ENCODE results near the gene SHKBP1. TPM values are rescaled to one million over a fixed set of nuclear protein-coding genes. Genes with fewer than 3 reads are reported as not detected.

Gene SHKBP1
- total RNA-seq, 1 experiment from 2014 or later: 43.0 TPM

DNA sequence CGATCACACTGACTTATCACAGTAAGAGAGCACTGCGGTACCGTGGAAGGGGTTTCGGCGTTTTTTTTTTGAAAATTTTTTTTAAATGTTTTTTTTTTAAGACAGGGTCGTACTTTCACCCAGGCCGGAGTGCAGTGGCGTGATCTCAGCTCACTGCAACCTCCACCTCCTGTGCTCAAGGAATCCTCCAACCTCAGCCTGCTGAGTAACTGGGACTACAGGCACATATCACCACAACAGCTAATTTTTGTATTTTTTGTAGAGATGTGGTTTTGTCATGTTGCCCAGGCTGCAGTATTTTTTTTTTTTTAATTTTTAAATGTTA is 43.5 kb downstream of the SHKBP1 start:
- no peaks in the 10 kb centered on the region for H3K36me3 ChIP-seq (ENCODE audit: low read depth, low read length)
- no peak for DNase-seq
- no peak for ATAC-seq
- no peak overlapping the region for H2AFZ ChIP-seq (ENCODE audit: low read length)
- H3K4me3 ChIP-seq (ENCODE audit: low read length): no peak overlapping the region
- H3K9me2 ChIP-seq (replicated peaks; ENCODE audit: low read length): no peaks in the 10 kb centered on the region
- H3K27ac ChIP-seq (ENCODE audit: low read length): no peak overlapping the region
- ChIA-PET POLR2A (ENCODE audit: unreplicated experiment) (no interaction called here), CTCF (no interaction called here)
- H3K4me1 ChIP-seq (ENCODE audit: insufficient read depth, low read length): no peaks in the 10 kb centered on the region; the same call in 1 of the 2 replicates
- BruUV-seq (replicated peaks): no TSS peak
- TF ChIP-seq EZH2 (IDR thresholded peaks at IDR 0.05; ENCODE audit: low read length, unreplicated experiment): no peak
- intact Hi-C loops (cut with micrococcal nuclease): no loop called here
- no peaks in the 10 kb centered on the region for H3K27me3 ChIP-seq (ENCODE audit: low read length)
- H3K4me2 ChIP-seq (ENCODE audit: low read length): no peak overlapping the region
- H3K9me3 ChIP-seq (ENCODE audit: low read length): no peaks in the 10 kb centered on the region
- H3F3A ChIP-seq (ENCODE audit: low read length, unreplicated experiment): no peaks in the 10 kb centered on the region
- H3K9ac ChIP-seq (ENCODE audit: low read length): no peak overlapping the region
- no peaks in the 10 kb centered on the region for H3K79me2 ChIP-seq (ENCODE audit: low read length)
- H4K20me1 ChIP-seq (ENCODE audit: low read length): no peaks in the 10 kb centered on the region

DNA sequence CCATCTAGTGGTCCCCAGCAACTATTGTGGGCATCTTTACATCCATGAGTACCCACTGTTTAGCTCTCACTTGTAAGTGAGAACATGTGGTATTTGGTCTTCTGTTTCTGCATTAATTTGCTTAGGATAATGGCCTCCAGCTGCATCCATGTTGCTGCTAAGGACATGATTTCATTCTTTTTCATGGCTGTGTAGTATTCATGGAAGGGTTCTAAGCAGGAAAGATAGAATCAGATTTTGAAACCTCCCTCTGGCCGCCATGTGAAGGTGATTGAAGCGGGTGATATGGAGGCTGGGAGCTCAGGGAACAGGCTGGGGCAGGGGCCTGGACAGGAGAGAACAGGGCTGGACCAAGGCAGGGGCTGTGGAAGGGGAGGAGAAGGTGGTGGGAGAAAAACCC is 44.6 kb downstream of the SHKBP1 start:
- Histone ChIP-seq H3K36me3 (ENCODE audit: low read depth, low read length) (no peaks in the 10 kb centered on the region), H3K27ac (ENCODE audit: low read length) (no peak overlapping the region), H3K9me2 (replicated peaks; ENCODE audit: low read length) (no peaks in the 10 kb centered on the region), H3K27me3 (ENCODE audit: low read length) (no peaks in the 10 kb centered on the region), H4K20me1 (ENCODE audit: low read length) (no peaks in the 10 kb centered on the region), H3K9me3 (ENCODE audit: low read length) (no peaks in the 10 kb centered on the region), H3K4me2 (ENCODE audit: low read length) (no peak overlapping the region), H2AFZ (ENCODE audit: low read length) (no peak overlapping the region), H3K9ac (ENCODE audit: low read length) (no peak overlapping the region), H3K4me3 (ENCODE audit: low read length) (no peak overlapping the region), H3K79me2 (ENCODE audit: low read length) (no peaks in the 10 kb centered on the region), H3F3A (ENCODE audit: low read length, unreplicated experiment) (no peaks in the 10 kb centered on the region), H3K4me1 (ENCODE audit: insufficient read depth, low read length) (no peaks in the 10 kb centered on the region)
- ATAC-seq (no peak), DNase-seq (no peak)
- TF ChIP-seq, protein P1, sequence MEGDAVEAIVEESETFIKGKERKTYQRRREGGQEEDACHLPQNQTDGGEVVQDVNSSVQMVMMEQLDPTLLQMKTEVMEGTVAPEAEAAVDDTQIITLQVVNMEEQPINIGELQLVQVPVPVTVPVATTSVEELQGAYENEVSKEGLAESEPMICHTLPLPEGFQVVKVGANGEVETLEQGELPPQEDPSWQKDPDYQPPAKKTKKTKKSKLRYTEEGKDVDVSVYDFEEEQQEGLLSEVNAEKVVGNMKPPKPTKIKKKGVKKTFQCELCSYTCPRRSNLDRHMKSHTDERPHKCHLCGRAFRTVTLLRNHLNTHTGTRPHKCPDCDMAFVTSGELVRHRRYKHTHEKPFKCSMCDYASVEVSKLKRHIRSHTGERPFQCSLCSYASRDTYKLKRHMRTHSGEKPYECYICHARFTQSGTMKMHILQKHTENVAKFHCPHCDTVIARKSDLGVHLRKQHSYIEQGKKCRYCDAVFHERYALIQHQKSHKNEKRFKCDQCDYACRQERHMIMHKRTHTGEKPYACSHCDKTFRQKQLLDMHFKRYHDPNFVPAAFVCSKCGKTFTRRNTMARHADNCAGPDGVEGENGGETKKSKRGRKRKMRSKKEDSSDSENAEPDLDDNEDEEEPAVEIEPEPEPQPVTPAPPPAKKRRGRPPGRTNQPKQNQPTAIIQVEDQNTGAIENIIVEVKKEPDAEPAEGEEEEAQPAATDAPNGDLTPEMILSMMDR (conservative IDR thresholded peaks at IDR 0.05; ENCODE audit: low read depth, low read length): no peak
- no peak for TF ChIP-seq EZH2phosphoT487 (IDR thresholded peaks at IDR 0.05; ENCODE audit: borderline replicate concordance, low read length)
- no peak for TF ChIP-seq EZH2 (IDR thresholded peaks at IDR 0.05; ENCODE audit: low read length, unreplicated experiment)
- POLR2A ChIA-PET (ENCODE audit: unreplicated experiment): interaction anchor here (0.6 kb wide), 1 partner anchor 67 kb away, joined by 9 read pairs; no protein-coding TSS in a partner anchor
- no TSS peak for BruUV-seq (replicated peaks)
- CTCF ChIA-PET: no interaction called here
- intact Hi-C loops (cut with micrococcal nuclease): no loop called here

DNA sequence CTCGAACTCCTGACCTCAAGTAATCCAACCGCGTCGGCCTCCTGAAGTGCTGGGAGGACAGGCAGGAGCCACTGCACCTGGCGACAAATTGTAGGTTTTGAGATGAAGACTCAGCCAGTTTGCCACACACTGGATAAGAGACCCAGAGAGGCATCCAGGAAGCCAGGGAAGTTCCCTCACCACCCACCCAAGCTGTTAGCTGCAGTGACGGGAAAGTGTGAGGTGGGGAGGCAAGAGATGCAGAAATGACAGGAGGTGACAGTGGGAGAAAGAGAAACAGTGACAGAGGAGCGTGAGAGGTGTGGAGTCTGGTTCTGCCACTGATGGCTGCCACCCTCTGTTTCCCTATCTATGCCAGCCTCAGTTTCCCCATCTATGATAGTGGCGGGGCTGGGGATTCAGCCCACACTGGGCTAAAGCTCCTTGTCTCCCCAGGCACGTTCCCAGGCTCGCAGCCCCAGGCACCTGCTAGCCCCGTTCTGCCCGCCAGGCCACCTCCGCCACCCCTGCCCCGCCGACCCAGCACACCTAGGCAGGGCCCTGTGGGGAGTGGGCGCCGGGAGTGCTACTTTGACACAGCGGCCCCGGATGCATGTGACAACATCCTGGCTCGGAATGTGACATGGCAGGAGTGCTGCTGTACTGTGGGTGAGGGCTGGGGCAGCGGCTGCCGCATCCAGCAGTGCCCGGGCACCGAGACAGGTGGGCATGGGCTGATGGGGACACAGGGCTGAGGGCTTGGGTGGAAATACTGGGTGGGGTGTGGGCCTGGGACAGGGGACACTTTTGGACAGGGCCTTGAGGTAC is 45.5 kb downstream of the SHKBP1 start:
- H3K27ac ChIP-seq (ENCODE audit: low read length): no peak overlapping the region

More for the DNA sequence above, 45.5 kb downstream of the SHKBP1 start:
- Histone ChIP-seq H3K9me2 (replicated peaks; ENCODE audit: low read length) (no peaks in the 10 kb centered on the region), H3K4me3 (ENCODE audit: low read length) (no peak overlapping the region), H2AFZ (ENCODE audit: low read length) (no peak overlapping the region), H3K79me2 (ENCODE audit: low read length) (no peaks in the 10 kb centered on the region), H3K4me1 (ENCODE audit: insufficient read depth, low read length) (no peaks in the 10 kb centered on the region), H3K4me2 (ENCODE audit: low read length) (no peak overlapping the region), H4K20me1 (ENCODE audit: low read length) (no peaks in the 10 kb centered on the region), H3K27me3 (ENCODE audit: low read length) (no peaks in the 10 kb centered on the region), H3K9ac (ENCODE audit: low read length) (no peak overlapping the region), H3K9me3 (ENCODE audit: low read length) (no peaks in the 10 kb centered on the region), H3K36me3 (ENCODE audit: low read depth, low read length) (no peaks in the 10 kb centered on the region), H3F3A (ENCODE audit: low read length, unreplicated experiment) (no peaks in the 10 kb centered on the region)
- intact Hi-C loops (cut with micrococcal nuclease): no loop called here
- TF ChIP-seq, protein P1 (conservative IDR thresholded peaks at IDR 0.05; ENCODE audit: low read depth, low read length): no peak
- no peak for TF ChIP-seq EZH2phosphoT487 (IDR thresholded peaks at IDR 0.05; ENCODE audit: borderline replicate concordance, low read length)
- no peak for TF ChIP-seq EZH2 (IDR thresholded peaks at IDR 0.05; ENCODE audit: low read length, unreplicated experiment)
- DNase-seq (no peak), ATAC-seq (no peak)
- BruUV-seq (replicated peaks): no TSS peak
- POLR2A ChIA-PET (ENCODE audit: unreplicated experiment): no interaction called here
- CTCF ChIA-PET: no interaction called here

All from PC-3 (cell line).